PC-9 (cell line): Measurements from ENCODE around the gene POU3F1. TPM values are rescaled to one million over a fixed set of nuclear protein-coding genes. Genes with fewer than 3 reads are reported as not detected.

ENCODE experiments used
- BruUV-seq: library from RNA; stranded (reverse); fragments of 400-500 nt; replicated peaks from 2 replicates; lab custom pipeline; 2021; lab: Mats Ljungman, UMichigan
- CTCF ChIA-PET: fragments of 300-600 bp; sonication (Branson Sonifier 250); formaldehyde crosslinking; loops from one replicate; lab custom pipeline; 2022; ENCODE audit warnings: antibody characterized with exemption; lab: Charles Lee
- POLR2A ChIA-PET: fragments of 300-600 bp; sonication (Branson Sonifier 250); formaldehyde crosslinking; loops from one replicate; lab custom pipeline; 2022; ENCODE audit warnings: antibody characterized with exemption; ENCODE audit not compliant: unreplicated experiment; lab: Charles Lee
- DNase-seq, 2 experiments: peaks; one replicate each; pipeline versions ENCODE4 v3.0.0 to v3.0.0-alpha.2; 2015 to 2022; ENCODE audit warnings: mixed read lengths in 1 of 2
- H2AFZ ChIP-seq: fragments of 200-600 bp; sonication (generic); 2 replicates; pipeline ENCODE4 v1.8.1; 2017; ENCODE audit warnings: antibody characterized with exemption
- H3F3A ChIP-seq: fragments of 200-600 bp; sonication (generic); 2 replicates; pipeline ENCODE4 v1.8.1; 2017; ENCODE audit warnings: antibody characterized with exemption, mild to moderate bottlenecking, low read depth; ENCODE audit not compliant: insufficient read depth
- H3K27ac ChIP-seq: fragments of 200-600 bp; sonication (generic); 2 replicates; pipeline ENCODE4 v1.6.1; 2016; ENCODE audit warnings: mixed run types
- H3K27me3 ChIP-seq: fragments of 200-600 bp; sonication (generic); 2 replicates; pipeline ENCODE4 v1.6.1; 2016; ENCODE audit warnings: low read depth, mixed run types; ENCODE audit not compliant: insufficient read depth
- H3K36me3 ChIP-seq: fragments of 200-600 bp; sonication (generic); 2 replicates; pipeline ENCODE4 v1.6.1; 2016; ENCODE audit warnings: low read depth, mixed run types
- H3K4me1 ChIP-seq: fragments of 200-600 bp; sonication (generic); replicated peaks from 2 replicates; pipeline ENCODE4 v1.6.1; 2016; ENCODE audit warnings: mixed run types; ENCODE audit not compliant: insufficient read depth
- H3K4me2 ChIP-seq: fragments of 200-600 bp; sonication (generic); 2 replicates; pipeline ENCODE4 v1.6.1; 2017; ENCODE audit warnings: mixed run types
- H3K4me3 ChIP-seq: fragments of 200-600 bp; sonication (generic); 2 replicates; pipeline ENCODE4 v1.6.1; 2016; ENCODE audit warnings: mixed run types
- H3K79me2 ChIP-seq: fragments of 200-600 bp; sonication (generic); 2 replicates; pipeline ENCODE4 v1.6.1; 2017; ENCODE audit warnings: low read depth, mixed run types
- H3K9me2 ChIP-seq: fragments of 200-600 bp; sonication (generic); 2 replicates; pipeline ENCODE4 v1.8.1; 2017; ENCODE audit warnings: mild to moderate bottlenecking; ENCODE audit not compliant: insufficient read depth
- H3K9me3 ChIP-seq: fragments of 200-600 bp; sonication (generic); 2 replicates; pipeline ENCODE4 v1.8.1; 2016; ENCODE audit warnings: low read depth; ENCODE audit not compliant: insufficient read depth
- H4K20me1 ChIP-seq: fragments of 200-600 bp; sonication (generic); 2 replicates; pipeline ENCODE4 v1.8.1; 2017; ENCODE audit not compliant: insufficient read depth
- CTCF ChIP-seq: fragments of 200-600 bp; sonication (generic); conservative IDR thresholded peaks from 2 replicates; pipeline ENCODE4 v1.6.1; 2017; ENCODE audit warnings: mixed run types, antibody characterized with exemption, mild to moderate bottlenecking, moderate library complexity
- EZH2 ChIP-seq: fragments of 200-600 bp; sonication (generic); IDR thresholded peaks from 2 replicates; pipeline ENCODE4 v1.8.0; 2017; ENCODE audit warnings: antibody characterized with exemption, low read depth
- intact Hi-C: fragments of 100-400 bp; cut with micrococcal nuclease; formaldehyde crosslinking; loops from one replicate; pipeline ENCODE4 v1.10.0; 2022; ENCODE audit not compliant: unreplicated experiment
- total RNA-seq: library from RNA; stranded (reverse); gene quantifications from 2 replicates; pipeline ENCODE4 v1.2.3, GENCODE V29; 2021

The POU3F1 gene
- total RNA-seq, 1 experiment from 2014 or later = not detected

GRCh38 chr1:38000529-38001455 is 45.8 kb downstream of the POU3F1 start:
- peak in 1 of 2 experiments; percentile 28 for DNase-seq

GRCh38 chr1:38000233-38000528 is 46.4 kb downstream of the POU3F1 start:
- Histone ChIP-seq H3K4me1 (peaks cover 43% of the 10 kb centered on the region), H3F3A (peaks cover 23% of the 10 kb centered on the region; the same call in 1 of the 2 replicates), H3K4me3 (no peak overlapping the region), H3K36me3 (no peaks in the 10 kb centered on the region), H2AFZ (no peak overlapping the region), H3K9me3 (no peaks in the 10 kb centered on the region), H4K20me1 (no peaks in the 10 kb centered on the region), H3K27me3 (no peaks in the 10 kb centered on the region), H3K79me2 (peaks cover 19% of the 10 kb centered on the region), H3K4me2 (peak overlapping the region; percentile 62), H3K9me2 (no peaks in the 10 kb centered on the region), H3K27ac (peak overlapping the region; percentile 66)
- no peak for TF ChIP-seq CTCF
- TF ChIP-seq EZH2 = no peak
- intact Hi-C loops = loop anchor here (5.0 kb wide), 1 partner anchor 523 kb away; no protein-coding TSS in a partner anchor
- no peak for DNase-seq
- CTCF ChIA-PET = interaction anchor here (0.6 to 0.8 kb wide), 2 partner anchors 124 to 1055 kb away, joined by 3 to 5 read pairs; no protein-coding TSS in a partner anchor
- BruUV-seq = no TSS peak
- POLR2A ChIA-PET = interaction anchor here (0.5 to 0.6 kb wide), 2 partner anchors 191 to 824 kb away, joined by 3 to 11 read pairs; no protein-coding TSS in a partner anchor

More at GRCh38 chr1:38000529-38001455, 45.8 kb downstream of the POU3F1 start:
- Histone ChIP-seq H3K79me2 (peaks cover 19% of the 10 kb centered on the region), H2AFZ (no peak overlapping the region), H3K4me2 (peak overlapping the region; percentile 62), H3K9me3 (no peaks in the 10 kb centered on the region), H3K4me1 (peaks cover 43% of the 10 kb centered on the region), H3K27ac (peak overlapping the region; percentile 66), H3K4me3 (no peak overlapping the region), H3K36me3 (no peaks in the 10 kb centered on the region), H3F3A (peaks cover 21% of the 10 kb centered on the region; the same call in 1 of the 2 replicates), H3K27me3 (no peaks in the 10 kb centered on the region), H3K9me2 (no peaks in the 10 kb centered on the region), H4K20me1 (no peaks in the 10 kb centered on the region)
- TF ChIP-seq EZH2 = no peak
- TF ChIP-seq CTCF = no peak
- CTCF ChIA-PET = interaction anchor here (0.8 kb wide), 1 partner anchor 125 kb away, joined by 5 read pairs; no protein-coding TSS in a partner anchor
- BruUV-seq = no TSS peak
- POLR2A ChIA-PET = no interaction called here
- intact Hi-C loops = loop anchor here (5.0 kb wide), 1 partner anchor 523 kb away; no protein-coding TSS in a partner anchor

GRCh38 chr1:37999430-38000232 is 47.0 kb downstream of the POU3F1 start:
- no peaks in the 10 kb centered on the region for H3K36me3 ChIP-seq
- CTCF ChIA-PET = interaction anchor here (0.6 kb wide), 1 partner anchor 1055 kb away, joined by 3 read pairs; no protein-coding TSS in a partner anchor
- H4K20me1 ChIP-seq = no peaks in the 10 kb centered on the region
- DNase-seq = peak in 1 of 2 experiments; percentile 62
- POLR2A ChIA-PET = interaction anchor here (0.5 to 0.6 kb wide), 2 partner anchors 190 to 823 kb away, joined by 3 to 11 read pairs; no protein-coding TSS in a partner anchor
- H3K4me2 ChIP-seq = peak overlapping the region; percentile 62
- H3K4me3 ChIP-seq = no peak overlapping the region
- TSS peak; percentile 91 for BruUV-seq
- peaks cover 43% of the 10 kb centered on the region for H3K4me1 ChIP-seq
- peak overlapping the region; percentile 61; the same call in 1 of the 2 replicates for H2AFZ ChIP-seq
- H3K9me2 ChIP-seq = no peaks in the 10 kb centered on the region
- peak overlapping the region; percentile 66 for H3K27ac ChIP-seq
- TF ChIP-seq CTCF (no peak), EZH2 (no peak)
- intact Hi-C loops = loop anchor here (5.0 kb wide), 1 partner anchor 522 kb away; no protein-coding TSS in a partner anchor
- H3K27me3 ChIP-seq = no peaks in the 10 kb centered on the region
- peaks cover 27% of the 10 kb centered on the region; the same call in 1 of the 2 replicates for H3F3A ChIP-seq
- peaks cover 17% of the 10 kb centered on the region for H3K79me2 ChIP-seq
- H3K9me3 ChIP-seq = no peaks in the 10 kb centered on the region
